SU-DHL-6 (cell line): ENCODE measurements around the gene FAM13C.

Source experiments
- H2AFZ ChIP-seq: fragments of 200-600 bp; sonication (generic); 2 replicates; pipeline ENCODE4 v1.6.1; 2014; ENCODE audit warnings: low read depth, mild to moderate bottlenecking, moderate library complexity, mixed read lengths, antibody characterized with exemption, low read length; ENCODE audit not compliant: severe bottlenecking
- H3F3A ChIP-seq: fragments of 200-600 bp; shearing (Covaris generic); 2 replicates; pipeline ENCODE4 v1.6.0; 2016; ENCODE audit warnings: antibody characterized with exemption, mild to moderate bottlenecking; ENCODE audit not compliant: insufficient read depth
- H3K27ac ChIP-seq: fragments of 200-600 bp; sonication (generic); 2 replicates; pipeline ENCODE4 v1.5.1; 2016; ENCODE audit warnings: low read depth, mild to moderate bottlenecking, low read length, moderate library complexity, mixed read lengths
- H3K27me3 ChIP-seq: fragments of 200-600 bp; sonication (generic), shearing (Covaris generic); 2 replicates; pipeline ENCODE4 v1.6.0; 2014; ENCODE audit warnings: mild to moderate bottlenecking, low read length
- H3K36me3 ChIP-seq: fragments of 200-600 bp; sonication (generic); 2 replicates; pipeline ENCODE4 v1.6.1; 2014; ENCODE audit warnings: mild to moderate bottlenecking, low read length, mixed read lengths
- H3K4me2 ChIP-seq: fragments of 300-600, 200-600 bp; shearing (Covaris generic), sonication (generic); 2 replicates; pipeline ENCODE4 v1.6.0; 2014; ENCODE audit warnings: low read length, low read depth, mild to moderate bottlenecking; ENCODE audit not compliant: poor library complexity, severe bottlenecking
- H3K4me3 ChIP-seq: fragments of 200-600 bp; sonication (generic); 2 replicates; pipeline ENCODE4 v1.5.1; 2014; ENCODE audit warnings: antibody characterized with exemption, low read length, mild to moderate bottlenecking, mixed read lengths; ENCODE audit not compliant: insufficient read depth, poor library complexity, severe bottlenecking
- H3K79me2 ChIP-seq: fragments of 200-600 bp; sonication (generic); 2 replicates; pipeline ENCODE4 v1.6.1; 2014; ENCODE audit warnings: mild to moderate bottlenecking, low read length, moderate library complexity; ENCODE audit not compliant: insufficient read depth
- H3K9ac ChIP-seq: fragments of 200-600 bp; sonication (generic); 2 replicates; pipeline ENCODE4 v1.7.0; 2014; ENCODE audit warnings: mild to moderate bottlenecking, low read length
- H3K9me2 ChIP-seq: fragments of 200-600 bp; sonication (generic); replicated peaks from 2 replicates; pipeline ENCODE4 v1.6.1; 2014; ENCODE audit warnings: low read length; ENCODE audit not compliant: insufficient read depth
- H3K9me3 ChIP-seq: fragments of 200-600 bp; sonication (generic); 2 replicates; pipeline ENCODE4 v1.6.1; 2014; ENCODE audit warnings: low read length, mixed read lengths; ENCODE audit not compliant: insufficient read depth
- H4K20me1 ChIP-seq: fragments of 200-600 bp; sonication (generic); 2 replicates; pipeline ENCODE4 v1.6.1; 2014; ENCODE audit warnings: low read depth, mild to moderate bottlenecking, antibody characterized with exemption, low read length, moderate library complexity, mixed read lengths
- EZH2phosphoT487 ChIP-seq: fragments of 200-600 bp; sonication (generic), shearing (Covaris generic); conservative IDR thresholded peaks from 2 replicates; pipeline ENCODE4 v1.6.1; 2018; ENCODE audit warnings: mild to moderate bottlenecking, antibody characterized with exemption, low read length, moderate library complexity, mixed read lengths
- TF ChIP-seq, protein P1 (sequence below): fragments of 200-600 bp; sonication (generic); IDR thresholded peaks from one replicate; pipeline ENCODE4 v1.5.1; 2017; ENCODE audit warnings: antibody characterized with exemption, mild to moderate bottlenecking, low read length, moderate library complexity; ENCODE audit not compliant: insufficient read depth, poor library complexity, severe bottlenecking

The FAM13C gene

DNA sequence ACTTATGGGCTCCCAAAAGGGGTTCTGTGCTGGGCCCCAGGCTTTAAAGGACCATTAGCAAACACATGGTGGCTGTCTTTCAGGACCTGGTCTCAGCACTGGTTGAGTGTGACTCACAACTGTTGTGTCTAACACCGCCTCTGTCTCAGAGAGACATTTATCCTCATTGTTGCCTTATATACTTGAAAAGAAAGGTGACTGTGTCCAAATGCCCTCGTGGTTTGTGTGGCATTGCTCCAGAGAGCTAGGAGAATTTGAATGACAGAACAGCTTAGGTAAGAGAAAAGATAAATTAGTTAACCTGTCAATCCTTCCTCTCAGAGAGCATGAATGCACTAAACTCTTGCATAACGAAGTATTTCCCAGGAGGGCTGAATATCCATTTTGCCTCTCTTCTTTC lies 14.5 kb upstream of the FAM13C start:
- Histone ChIP-seq H4K20me1 (no peaks in the 10 kb centered on the region), H3K9me3 (no peaks in the 10 kb centered on the region), H3K79me2 (no peaks in the 10 kb centered on the region), H3K9me2 (no peaks in the 10 kb centered on the region), H3F3A (no peaks in the 10 kb centered on the region), H2AFZ (no peak overlapping the region), H3K4me3 (no peak overlapping the region), H3K27me3 (no peaks in the 10 kb centered on the region), H3K36me3 (no peaks in the 10 kb centered on the region), H3K9ac (no peak overlapping the region), H3K27ac (no peak overlapping the region), H3K4me2 (no peak overlapping the region)
- TF ChIP-seq, protein P1, sequence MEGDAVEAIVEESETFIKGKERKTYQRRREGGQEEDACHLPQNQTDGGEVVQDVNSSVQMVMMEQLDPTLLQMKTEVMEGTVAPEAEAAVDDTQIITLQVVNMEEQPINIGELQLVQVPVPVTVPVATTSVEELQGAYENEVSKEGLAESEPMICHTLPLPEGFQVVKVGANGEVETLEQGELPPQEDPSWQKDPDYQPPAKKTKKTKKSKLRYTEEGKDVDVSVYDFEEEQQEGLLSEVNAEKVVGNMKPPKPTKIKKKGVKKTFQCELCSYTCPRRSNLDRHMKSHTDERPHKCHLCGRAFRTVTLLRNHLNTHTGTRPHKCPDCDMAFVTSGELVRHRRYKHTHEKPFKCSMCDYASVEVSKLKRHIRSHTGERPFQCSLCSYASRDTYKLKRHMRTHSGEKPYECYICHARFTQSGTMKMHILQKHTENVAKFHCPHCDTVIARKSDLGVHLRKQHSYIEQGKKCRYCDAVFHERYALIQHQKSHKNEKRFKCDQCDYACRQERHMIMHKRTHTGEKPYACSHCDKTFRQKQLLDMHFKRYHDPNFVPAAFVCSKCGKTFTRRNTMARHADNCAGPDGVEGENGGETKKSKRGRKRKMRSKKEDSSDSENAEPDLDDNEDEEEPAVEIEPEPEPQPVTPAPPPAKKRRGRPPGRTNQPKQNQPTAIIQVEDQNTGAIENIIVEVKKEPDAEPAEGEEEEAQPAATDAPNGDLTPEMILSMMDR: no peak
- TF ChIP-seq EZH2phosphoT487: no peak

DNA sequence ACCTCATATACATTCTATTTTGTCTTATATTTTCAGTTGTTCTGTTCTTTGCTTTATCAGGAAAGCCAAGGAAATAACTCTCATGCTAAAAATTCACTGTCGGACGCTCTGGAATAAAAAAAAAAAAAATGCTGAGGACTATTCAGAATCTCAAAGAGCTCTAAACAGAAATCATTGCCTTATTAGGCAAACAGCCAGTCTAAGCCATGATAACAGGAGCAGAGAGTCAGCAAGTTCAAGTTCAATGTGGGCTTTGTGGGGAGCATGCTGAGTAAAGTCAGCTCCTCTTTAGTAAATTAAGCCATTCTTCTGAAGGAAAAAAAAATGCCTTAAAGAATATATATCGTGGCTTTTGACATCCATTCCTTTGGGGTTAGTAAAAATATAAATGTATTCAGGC lies 13.6 kb upstream of the FAM13C start:
- no peak overlapping the region for H3K27ac ChIP-seq
- TF ChIP-seq, protein P1: no peak
- no peak for TF ChIP-seq EZH2phosphoT487
- H3K4me3 ChIP-seq: no peak overlapping the region
- H3F3A ChIP-seq: no peaks in the 10 kb centered on the region
- no peaks in the 10 kb centered on the region for H3K27me3 ChIP-seq
- no peaks in the 10 kb centered on the region for H3K79me2 ChIP-seq
- no peaks in the 10 kb centered on the region for H3K9me2 ChIP-seq
- H4K20me1 ChIP-seq: no peaks in the 10 kb centered on the region
- no peaks in the 10 kb centered on the region for H3K36me3 ChIP-seq
- H2AFZ ChIP-seq: no peak overlapping the region
- H3K9me3 ChIP-seq: no peaks in the 10 kb centered on the region
- no peak overlapping the region for H3K9ac ChIP-seq
- no peak overlapping the region for H3K4me2 ChIP-seq

DNA sequence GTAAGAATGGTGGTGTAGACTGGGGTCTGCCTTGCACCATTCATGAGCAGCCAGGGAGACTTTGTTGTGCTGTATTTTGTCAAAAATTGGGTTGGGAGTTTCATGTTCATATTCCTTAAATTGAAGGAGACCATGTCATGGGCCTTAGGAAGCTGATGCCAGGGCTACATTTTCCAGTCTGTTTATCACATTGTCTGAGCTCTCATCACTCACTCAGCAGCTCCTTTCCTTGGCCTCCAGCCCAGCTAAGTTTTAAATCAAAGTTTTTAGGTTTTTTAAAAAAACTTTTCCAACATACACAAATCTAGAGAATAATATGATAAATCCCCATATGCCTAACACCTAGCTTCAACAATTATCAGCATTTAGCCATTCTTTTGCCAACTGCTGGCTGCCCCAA lies 12.6 kb upstream of the FAM13C start:
- no peak overlapping the region for H3K9ac ChIP-seq
- no peaks in the 10 kb centered on the region for H3K79me2 ChIP-seq
- no peaks in the 10 kb centered on the region for H3K36me3 ChIP-seq
- H3F3A ChIP-seq: no peaks in the 10 kb centered on the region
- H3K4me2 ChIP-seq: no peak overlapping the region
- H3K4me3 ChIP-seq: no peak overlapping the region
- H3K9me2 ChIP-seq: no peaks in the 10 kb centered on the region
- H4K20me1 ChIP-seq: no peaks in the 10 kb centered on the region
- no peaks in the 10 kb centered on the region for H3K27me3 ChIP-seq
- TF ChIP-seq, protein P1: no peak
- no peak for TF ChIP-seq EZH2phosphoT487
- no peak overlapping the region for H2AFZ ChIP-seq
- H3K9me3 ChIP-seq: no peaks in the 10 kb centered on the region
- H3K27ac ChIP-seq: no peak overlapping the region
